ENCODE data around the gene GLIPR2. TPM values are rescaled to one million over a fixed set of nuclear protein-coding genes. Genes with fewer than 3 reads are reported as not detected.

GLIPR2 gene
- total and polyA plus RNA-seq, 2 experiments from 2014 or later = 5.1 to 5.7 TPM

- TF ChIP-seq ZNF462 (CRISPR knock-in tag; IDR thresholded peaks at IDR 0.05) (no peak), CTCF (conservative IDR thresholded peaks at IDR 0.05; ENCODE audit: low read depth in 2 of 2) (no peak), ZNF114 (CRISPR knock-in tag; IDR thresholded peaks at IDR 0.05) (no peak), NANOG (IDR thresholded peaks at IDR 0.05; ENCODE audit: borderline replicate concordance) (no peak), JUNB (IDR thresholded peaks at IDR 0.05; ENCODE audit: unreplicated experiment) (no peak), REST (IDR thresholded peaks at IDR 0.05; ENCODE audit: unreplicated experiment) (no peak)
Measured at GRCh38 chr9:36092509-36093215, 43.9 kb upstream of the GLIPR2 start (continued).

Measured in GM23338 (cell line).